Stomach (tissue), 4 donors: ENCODE measurements around the gene ESYT2.

Experiments
- CTCF ChIP-seq, 7 experiments: fragments of 450-650 bp in 4 of 7; fragments of 200-600 bp in 3 of 7; sonication (generic) in 3 of 7; IDR thresholded peaks; one replicate each; pipeline ENCODE4 v1.5.1; 2016 to 2019; ENCODE audit warnings: antibody characterized with exemption in 7 of 7, control low read depth in 2 of 7, mild to moderate bottlenecking in 1 of 7
- EP300 ChIP-seq: sonication (generic); formaldehyde crosslinking; IDR thresholded peaks from one replicate; pipeline ENCODE4 v1.6.1; 2017; ENCODE audit warnings: antibody characterized with exemption
- POLR2AphosphoS5 ChIP-seq, 3 donors: sonication (generic); formaldehyde crosslinking; IDR thresholded peaks; one replicate each; pipeline ENCODE4 v1.6.1; 2016; ENCODE audit warnings: antibody characterized with exemption in 3 of 3

- TF ChIP-seq POLR2AphosphoS5 (IDR thresholded peaks at IDR 0.05), result no peak
- no peak for TF ChIP-seq CTCF (IDR thresholded peaks at IDR 0.05)
- TF ChIP-seq EP300, result no peak
Measured at GRCh38 chr7:158724658-158725505, 104.4 kb downstream of the ESYT2 start.
